Urinary bladder (tissue), 4 donors: ENCODE measurements around the gene FOXP1. TPM values are rescaled to one million over a fixed set of nuclear protein-coding genes. Genes with fewer than 3 reads are reported as not detected.

Experiments used
- DNase-seq: peaks from one replicate; pipeline ENCODE4 v3.0.0-alpha.2; 2015; ENCODE audit errors: extremely low spot score
- H3K27ac ChIP-seq: one replicate; pipeline ENCODE4 v1.5.1; 2013; ENCODE audit warnings: low read depth, mild to moderate bottlenecking, moderate library complexity
- H3K36me3 ChIP-seq: one replicate; pipeline ENCODE4 v1.6.1; 2013; ENCODE audit warnings: mild to moderate bottlenecking, moderate library complexity; ENCODE audit not compliant: insufficient read depth
- H3K4me1 ChIP-seq: one replicate; pipeline ENCODE4 v1.6.1; 2013; ENCODE audit warnings: mild to moderate bottlenecking, moderate library complexity; ENCODE audit not compliant: insufficient read depth
- H3K4me3 ChIP-seq: one replicate; pipeline ENCODE4 v1.5.1; 2013; ENCODE audit warnings: low read depth, low read length
- WGBS: extraction: QIAGEN DNeasy Blood & Tissue Kit; methylation state at CpG from one replicate; pipeline ENCODE4 v1.1.7; 2013; 5-methylcytosine and 5-hydroxymethylcytosine counted together
- polyA plus RNA-seq: library from polyadenylated mRNA; stranded (reverse); fragments of 200-250 nt; gene quantifications from one replicate; pipeline ENCODE4 v1.2.3, GENCODE V29; 2013
- total RNA-seq: library from RNA; depleted of rRNA; stranded (reverse); fragments of >200 nt; gene quantifications from one replicate; pipeline ENCODE4 v1.2.3, GENCODE V29; 2014
- donor health status: healthy with polysubstance abuse.
- donor health status: healthy.

FOXP1 gene
- total and polyA plus RNA-seq, 2 donors: 27.4 to 176 TPM

DNA sequence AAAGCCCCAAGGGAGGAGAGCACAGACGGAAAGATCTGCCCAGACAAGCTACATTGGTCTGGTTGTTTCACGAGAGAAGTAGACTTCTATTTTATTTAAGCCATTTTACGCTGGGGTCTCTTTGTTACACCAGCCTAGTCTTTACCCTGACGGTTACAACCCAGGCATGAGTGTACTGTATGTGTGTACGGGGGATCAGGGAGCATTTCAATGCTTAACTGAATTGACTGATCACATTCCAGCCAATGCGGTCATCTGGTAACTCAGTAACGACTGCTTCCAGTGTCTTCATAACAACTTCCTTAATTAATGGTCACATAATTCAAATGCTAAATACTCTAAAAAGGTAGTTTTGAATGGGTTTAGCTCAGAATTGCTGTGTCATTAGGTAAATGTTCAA, 288.6 kb downstream of the FOXP1 start:
- WGBS: 94% methylated on average over 7 of the region's 7 CpGs
- Histone ChIP-seq H3K4me3 (no peak overlapping the region), H3K27ac (no peak overlapping the region), H3K36me3 (no peaks in the 10 kb centered on the region), H3K4me1 (no peaks in the 10 kb centered on the region)
- DNase-seq: no peak

DNA sequence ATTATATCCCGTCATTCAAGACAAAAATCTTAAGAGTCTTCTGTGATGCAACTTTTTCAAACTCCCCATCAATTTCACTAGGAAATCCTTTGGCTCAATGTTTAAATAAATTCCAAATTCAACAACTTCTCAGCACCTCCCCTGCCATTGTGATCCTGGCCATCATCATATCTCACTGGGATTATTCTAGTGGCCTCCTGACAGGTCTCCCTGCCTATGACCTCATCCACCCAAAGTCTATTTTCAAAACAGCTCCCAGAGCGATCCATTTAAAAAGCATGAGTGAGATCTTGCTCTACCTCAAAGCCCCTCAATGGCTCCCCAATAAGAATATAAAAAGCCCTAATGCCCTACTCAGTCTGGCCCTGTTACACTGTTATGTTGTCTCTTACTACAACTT, 293.2 kb downstream of the FOXP1 start:
- WGBS: 95% methylated on average over 2 of the region's 2 CpGs
- H3K27ac ChIP-seq: no peak overlapping the region
- no peak overlapping the region for H3K4me3 ChIP-seq
- no peak for DNase-seq
- no peaks in the 10 kb centered on the region for H3K36me3 ChIP-seq
- no peaks in the 10 kb centered on the region for H3K4me1 ChIP-seq

DNA sequence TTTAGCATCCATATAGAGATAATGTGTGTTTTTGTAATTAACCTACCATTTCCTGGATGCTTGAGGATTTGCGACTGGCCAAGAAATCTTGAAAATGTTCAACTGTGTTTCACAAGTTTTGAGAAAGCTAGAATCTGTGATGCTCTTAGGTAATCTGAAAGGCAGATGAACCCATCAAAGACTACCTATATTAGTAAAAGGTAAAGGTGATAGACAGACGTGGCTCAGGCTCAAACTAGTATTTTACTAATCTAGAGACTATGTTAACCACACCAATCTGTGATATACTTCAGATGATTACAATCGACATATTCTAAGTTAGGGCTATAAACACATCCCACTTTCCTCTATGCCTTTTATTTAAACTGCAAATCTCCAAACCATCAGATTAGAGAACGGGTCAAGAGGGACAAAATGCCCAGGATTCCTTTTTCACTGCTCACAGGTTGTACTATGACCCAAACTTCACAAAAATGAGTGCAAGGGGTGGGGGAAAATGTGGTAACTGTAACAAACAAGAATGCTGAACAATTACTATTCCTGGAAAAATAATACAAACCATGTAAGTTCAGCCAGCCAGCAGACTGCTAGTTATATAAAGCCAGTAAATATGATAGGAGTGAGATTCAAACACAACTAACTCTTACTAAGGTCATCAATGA, 295.1 kb downstream of the FOXP1 start:
- Histone ChIP-seq H3K36me3 (no peaks in the 10 kb centered on the region), H3K4me3 (no peak overlapping the region), H3K4me1 (no peaks in the 10 kb centered on the region), H3K27ac (no peak overlapping the region)
- DNase-seq: no peak
- 89% methylated on average over 4 of the region's 4 CpGs for WGBS

DNA sequence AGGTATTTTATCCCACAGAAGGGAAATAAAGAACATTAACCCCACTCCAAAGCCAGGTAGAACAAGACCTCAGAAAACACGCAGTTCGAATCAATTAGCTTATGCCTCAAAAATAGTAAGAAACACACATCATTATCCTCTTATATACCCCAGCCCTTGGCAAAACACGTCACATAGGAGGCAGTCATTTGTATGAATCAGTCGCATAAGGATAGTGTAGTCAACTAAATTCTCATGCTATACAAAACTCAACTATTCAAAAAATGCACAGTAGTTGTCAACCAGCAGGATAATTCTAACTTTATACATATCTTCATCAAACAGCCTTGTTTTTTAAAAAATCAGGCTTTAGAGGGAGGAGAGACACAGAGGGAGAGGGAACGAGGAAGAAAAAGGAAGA, 298.4 kb downstream of the FOXP1 start:
- 94% methylated on average over 5 of the region's 5 CpGs for WGBS

DNA sequence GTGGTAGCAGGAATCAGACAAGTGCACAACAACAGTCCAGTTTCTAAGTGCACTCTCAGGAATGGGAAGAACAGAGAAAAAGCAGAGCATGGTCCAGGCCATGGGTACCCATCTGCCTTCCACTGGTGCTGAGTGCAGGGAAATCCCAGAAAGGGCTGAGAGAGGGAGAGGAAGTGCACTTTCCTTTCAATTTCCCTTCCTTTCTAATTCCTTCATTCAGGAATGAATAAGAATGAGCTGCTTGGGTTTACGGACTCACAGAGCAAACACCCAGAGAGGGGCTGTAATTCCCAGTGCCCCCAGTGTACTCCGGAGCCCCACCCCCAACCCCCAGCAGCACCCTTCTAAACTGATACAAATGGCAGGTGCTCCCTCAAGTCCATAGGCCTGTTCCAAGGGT, 300.6 kb downstream of the FOXP1 start:
- 91% methylated on average over 2 of the region's 2 CpGs for WGBS
- Histone ChIP-seq H3K4me1 (no peaks in the 10 kb centered on the region), H3K27ac (no peak overlapping the region), H3K4me3 (no peak overlapping the region), H3K36me3 (no peaks in the 10 kb centered on the region)
- no peak for DNase-seq

More for the DNA sequence above, 298.4 kb downstream of the FOXP1 start:
- DNase-seq: no peak
- Histone ChIP-seq H3K4me3 (no peak overlapping the region), H3K27ac (no peak overlapping the region), H3K4me1 (no peaks in the 10 kb centered on the region), H3K36me3 (no peaks in the 10 kb centered on the region)

DNA sequence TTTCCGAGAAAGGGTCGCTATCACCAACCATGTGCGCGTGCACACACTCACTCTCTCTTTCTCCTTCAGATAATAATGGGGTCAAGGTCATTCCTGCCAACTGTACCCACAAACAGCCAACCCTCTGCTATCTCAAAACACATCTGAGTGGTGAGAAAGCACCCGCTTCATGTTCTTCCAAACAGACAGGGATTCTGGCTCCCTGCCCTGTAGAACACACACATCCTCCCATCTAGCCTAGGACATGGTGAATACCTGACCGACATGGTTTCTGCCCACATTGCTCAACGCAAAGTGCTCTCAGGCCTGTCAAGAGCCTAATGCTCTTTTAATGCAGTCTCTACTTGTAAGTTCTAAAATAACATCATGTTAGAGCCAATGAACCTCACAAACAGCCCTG, 302.2 kb downstream of the FOXP1 start:
- DNase-seq: no peak
- Histone ChIP-seq H3K36me3 (no peaks in the 10 kb centered on the region), H3K4me1 (no peaks in the 10 kb centered on the region), H3K4me3 (no peak overlapping the region), H3K27ac (no peak overlapping the region)
- WGBS: 84% methylated on average over 7 of the region's 7 CpGs

DNA sequence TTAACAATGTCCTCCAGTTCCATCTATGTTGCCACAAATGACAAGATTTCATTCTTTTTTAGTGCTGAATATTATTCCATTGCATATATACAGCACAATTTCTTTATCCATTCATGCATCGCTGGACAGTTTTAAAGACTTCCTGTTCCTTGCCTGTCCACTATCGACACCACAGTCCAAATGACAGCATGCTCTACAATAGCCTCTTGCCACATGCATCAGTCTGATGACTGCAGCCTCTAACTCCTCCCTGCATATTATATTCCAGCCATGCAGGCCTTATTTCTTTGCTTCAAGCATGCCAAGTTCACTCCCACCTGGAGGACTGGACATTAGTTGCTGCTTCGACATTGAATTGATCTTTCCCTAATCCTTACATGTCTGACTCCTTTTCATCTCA, 306.2 kb downstream of the FOXP1 start:
- no peak for DNase-seq
- no peaks in the 10 kb centered on the region for H3K36me3 ChIP-seq
- no peaks in the 10 kb centered on the region for H3K4me1 ChIP-seq
- H3K4me3 ChIP-seq: no peak overlapping the region
- no peak overlapping the region for H3K27ac ChIP-seq
- 88% methylated on average over 3 of the region's 3 CpGs for WGBS

DNA sequence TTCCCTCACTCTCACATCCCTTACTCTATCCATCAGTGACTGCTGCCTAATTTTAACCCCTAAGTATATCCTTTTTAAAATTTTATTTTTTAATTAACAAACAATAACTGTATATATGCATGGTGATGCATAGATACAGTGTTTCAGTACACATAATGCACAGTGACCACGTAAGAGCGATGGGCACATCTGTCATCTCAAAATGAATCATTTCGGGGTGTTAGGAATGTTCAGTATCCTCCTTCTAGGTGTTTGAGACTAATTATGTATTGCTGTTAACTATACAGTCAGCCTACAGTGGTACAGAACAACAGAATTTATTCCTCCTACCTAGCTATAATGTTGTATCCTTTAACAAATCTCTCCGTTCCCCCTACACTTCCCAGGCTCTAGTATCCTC, 307.0 kb downstream of the FOXP1 start:
- no peak overlapping the region for H3K27ac ChIP-seq
- no peaks in the 10 kb centered on the region for H3K36me3 ChIP-seq
- 98% methylated on average over 4 of the region's 4 CpGs for WGBS
- H3K4me1 ChIP-seq: no peaks in the 10 kb centered on the region
- DNase-seq: no peak
- no peak overlapping the region for H3K4me3 ChIP-seq

DNA sequence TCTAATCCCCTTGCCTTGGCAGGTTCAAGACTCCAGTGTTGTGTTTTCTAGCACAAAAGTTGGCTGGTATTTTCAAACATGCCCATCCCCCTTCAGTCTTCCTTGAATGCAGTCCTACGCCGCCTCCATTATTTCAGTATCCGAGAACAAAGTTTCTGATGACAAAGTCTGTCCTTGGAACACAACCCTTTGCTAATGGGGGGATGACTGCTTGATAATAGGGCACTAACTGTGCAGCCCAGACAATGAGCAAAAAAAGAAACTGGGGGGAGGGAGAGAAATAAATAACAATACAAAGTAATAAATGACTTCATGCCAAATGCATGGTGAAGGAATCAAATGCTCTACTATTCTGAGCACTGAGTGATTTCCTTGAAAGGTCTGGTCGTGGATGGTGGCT, 310.1 kb downstream of the FOXP1 start:
- H3K4me3 ChIP-seq: no peak overlapping the region
- H3K4me1 ChIP-seq: no peaks in the 10 kb centered on the region
- WGBS: 95% methylated on average over 4 of the region's 4 CpGs
- DNase-seq: no peak
- no peaks in the 10 kb centered on the region for H3K36me3 ChIP-seq
- no peak overlapping the region for H3K27ac ChIP-seq

DNA sequence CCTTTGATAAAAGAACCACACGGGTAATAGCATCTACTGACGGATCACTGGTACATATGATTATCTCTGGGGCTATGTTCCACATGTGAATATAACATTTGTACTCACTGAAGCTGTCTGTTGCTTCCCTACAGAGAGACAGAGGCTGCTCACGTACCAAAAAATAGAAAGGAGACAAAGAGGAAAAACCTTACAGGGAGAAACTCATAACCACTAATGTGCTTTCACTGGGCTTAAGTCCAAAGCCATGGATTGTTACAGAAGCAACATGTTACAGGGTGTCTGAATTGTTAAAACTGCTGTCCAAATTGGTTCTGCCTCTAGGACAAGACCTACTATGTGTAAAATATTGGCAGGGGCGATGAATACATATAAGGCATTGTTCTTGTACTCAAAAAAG, 311.9 kb downstream of the FOXP1 start:
- 58% methylated on average over 4 of the region's 4 CpGs for WGBS

DNA sequence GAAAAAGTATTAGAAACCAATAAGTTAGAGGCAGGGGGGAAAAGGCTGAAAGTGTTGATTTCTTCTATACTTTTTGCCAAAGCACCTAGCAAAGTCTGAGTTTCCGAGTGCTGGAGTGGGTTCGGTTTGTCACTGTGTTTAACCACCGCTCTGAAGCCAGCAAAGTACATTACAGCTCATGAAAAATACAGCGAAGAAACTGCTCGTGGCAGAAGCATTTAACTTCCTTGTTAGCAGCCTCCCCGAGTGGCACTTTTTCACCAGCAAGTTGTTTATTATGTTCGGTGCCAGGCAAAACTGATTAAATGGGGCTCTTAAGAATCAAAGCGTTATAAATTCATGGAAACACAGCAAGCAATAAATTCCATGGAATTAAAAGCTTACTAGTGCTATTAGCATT, 313.6 kb downstream of the FOXP1 start:
- no peak overlapping the region for H3K27ac ChIP-seq

More for the DNA sequence above, 311.9 kb downstream of the FOXP1 start:
- no peak for DNase-seq
- Histone ChIP-seq H3K27ac (no peak overlapping the region), H3K4me3 (no peak overlapping the region), H3K36me3 (no peaks in the 10 kb centered on the region), H3K4me1 (no peaks in the 10 kb centered on the region)

DNA sequence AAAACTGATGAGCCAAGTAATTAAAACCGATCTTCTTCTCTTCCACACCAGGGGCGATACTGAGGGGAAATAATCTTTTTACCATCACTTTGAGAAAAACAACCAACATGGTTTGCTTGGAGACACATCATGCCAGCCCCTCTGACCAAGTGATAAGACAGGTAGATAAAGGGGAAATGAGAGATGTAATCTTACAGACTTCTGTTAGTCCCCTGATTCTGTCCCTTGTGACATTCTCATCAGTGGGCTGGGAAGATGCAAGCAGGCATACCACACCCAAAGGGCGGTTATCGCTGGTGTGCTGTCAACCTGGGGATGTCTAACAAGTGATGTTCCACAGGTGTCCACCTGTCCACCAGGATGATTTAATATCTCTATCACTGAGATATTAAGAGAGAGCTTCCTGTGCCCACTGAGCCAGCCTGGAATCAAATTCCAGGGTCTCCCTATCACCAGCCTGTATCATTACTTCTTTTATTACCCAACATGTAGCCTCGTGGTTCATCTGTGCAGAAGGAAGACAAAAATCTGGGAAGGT, 315.0 kb downstream of the FOXP1 start:
- H3K4me1 ChIP-seq: no peaks in the 10 kb centered on the region
- no peak overlapping the region for H3K27ac ChIP-seq
- H3K36me3 ChIP-seq: no peaks in the 10 kb centered on the region
- DNase-seq: no peak
- 97% methylated on average over 5 of the region's 5 CpGs for WGBS
- H3K4me3 ChIP-seq: no peak overlapping the region

More for the DNA sequence above, 313.6 kb downstream of the FOXP1 start:
- 45% methylated on average over 8 of the region's 8 CpGs for WGBS
- H3K4me1 ChIP-seq: no peaks in the 10 kb centered on the region
- DNase-seq: no peak
- H3K36me3 ChIP-seq: no peaks in the 10 kb centered on the region
- H3K4me3 ChIP-seq: no peak overlapping the region

DNA sequence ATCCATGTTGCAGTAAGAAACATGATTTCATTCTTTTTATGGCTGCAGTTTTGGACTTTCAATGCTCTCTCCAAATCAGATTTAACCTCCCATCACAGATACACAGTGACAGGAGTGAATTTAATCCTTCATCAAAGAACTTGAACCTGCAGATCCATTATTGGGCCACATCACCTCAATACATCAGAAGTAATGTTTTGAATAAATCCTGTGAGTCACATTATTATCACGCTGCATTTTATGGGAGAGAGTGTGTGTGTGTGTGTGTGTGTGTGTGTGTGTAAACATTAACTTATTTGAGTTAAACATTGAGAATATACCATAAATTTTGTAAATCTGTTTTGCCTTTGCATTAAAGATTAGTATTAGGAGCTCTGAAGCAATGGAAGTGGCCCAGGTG, 316.7 kb downstream of the FOXP1 start:
- DNase-seq: no peak
- WGBS: 68% methylated on average over 1 of the region's 1 CpG
- Histone ChIP-seq H3K4me1 (no peaks in the 10 kb centered on the region), H3K4me3 (no peak overlapping the region), H3K36me3 (no peaks in the 10 kb centered on the region), H3K27ac (no peak overlapping the region)

DNA sequence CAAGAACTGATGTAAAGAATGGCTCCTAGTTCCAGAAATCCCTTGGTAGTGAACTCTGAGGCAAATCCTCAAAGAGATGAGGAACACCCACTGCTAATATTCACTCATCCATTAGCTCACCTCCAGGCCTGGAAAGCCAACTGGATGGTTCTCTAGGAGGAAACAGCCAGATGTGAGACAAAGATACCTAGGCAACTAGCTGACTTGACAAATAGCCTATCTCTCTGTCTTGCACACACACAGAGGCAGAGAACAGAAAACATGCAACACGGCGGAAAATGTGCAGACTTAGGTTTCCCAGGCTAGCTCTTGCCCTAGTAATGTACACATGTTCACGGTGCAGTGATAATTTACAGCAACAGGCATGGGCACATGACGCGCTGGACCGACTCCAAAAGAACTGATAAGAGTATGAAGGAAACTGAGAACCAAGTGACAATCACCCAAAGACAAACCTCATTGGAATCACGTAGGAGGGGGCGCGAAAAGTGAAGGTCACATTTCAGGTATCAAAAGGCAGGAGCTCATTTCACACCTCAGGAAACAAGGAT, 318.1 kb downstream of the FOXP1 start:
- Histone ChIP-seq H3K4me1 (no peaks in the 10 kb centered on the region), H3K36me3 (no peaks in the 10 kb centered on the region), H3K27ac (no peak overlapping the region), H3K4me3 (no peak overlapping the region)
- WGBS: 83% methylated on average over 9 of the region's 9 CpGs
- no peak for DNase-seq
